GM12892 (cell line): ENCODE measurements around the gene LCE5A.

ENCODE experiments used
- DNase-seq: peaks from one replicate; pipeline ENCODE4 v3.0.0; 2011; ENCODE audit not compliant: insufficient read length
- FAIRE-seq: peaks from 2 replicates; lab custom pipeline; 2011; peaks lifted over from hg19 to GRCh38; lab: Jason Lieb, UNC
- POLR2A ChIP-seq: IDR thresholded peaks from 2 replicates; pipeline ENCODE4 v1.6.1; 2011; ENCODE audit warnings: low read depth, low read length, control low read depth
- POLR2AphosphoS5 ChIP-seq: IDR thresholded peaks from 2 replicates; pipeline ENCODE4 v1.6.1; 2011; ENCODE audit warnings: low read depth, low read length, control low read depth
- TAF1 ChIP-seq: IDR thresholded peaks from 2 replicates; pipeline ENCODE4 v1.6.1; 2011; ENCODE audit warnings: low read depth, mild to moderate bottlenecking, control low read depth, low read length, borderline replicate concordance

LCE5A gene

GRCh38 chr1:152495066-152495675, 15.4 kb upstream of the LCE5A start:
- FAIRE-seq = no peak
- no peak for DNase-seq
- TF ChIP-seq TAF1 = no peak
- TF ChIP-seq POLR2AphosphoS5 = no peak
- no peak for TF ChIP-seq POLR2A

GRCh38 chr1:152497273-152497672, 13.3 kb upstream of the LCE5A start:
- no peak for FAIRE-seq
- no peak for DNase-seq
- TF ChIP-seq TAF1 = no peak
- TF ChIP-seq POLR2A = no peak
- TF ChIP-seq POLR2AphosphoS5 = no peak

GRCh38 chr1:152501704-152502103, 8.9 kb upstream of the LCE5A start:
- TF ChIP-seq POLR2A (no peak), TAF1 (no peak), POLR2AphosphoS5 (no peak)
- no peak for FAIRE-seq
- DNase-seq = no peak

DNA sequence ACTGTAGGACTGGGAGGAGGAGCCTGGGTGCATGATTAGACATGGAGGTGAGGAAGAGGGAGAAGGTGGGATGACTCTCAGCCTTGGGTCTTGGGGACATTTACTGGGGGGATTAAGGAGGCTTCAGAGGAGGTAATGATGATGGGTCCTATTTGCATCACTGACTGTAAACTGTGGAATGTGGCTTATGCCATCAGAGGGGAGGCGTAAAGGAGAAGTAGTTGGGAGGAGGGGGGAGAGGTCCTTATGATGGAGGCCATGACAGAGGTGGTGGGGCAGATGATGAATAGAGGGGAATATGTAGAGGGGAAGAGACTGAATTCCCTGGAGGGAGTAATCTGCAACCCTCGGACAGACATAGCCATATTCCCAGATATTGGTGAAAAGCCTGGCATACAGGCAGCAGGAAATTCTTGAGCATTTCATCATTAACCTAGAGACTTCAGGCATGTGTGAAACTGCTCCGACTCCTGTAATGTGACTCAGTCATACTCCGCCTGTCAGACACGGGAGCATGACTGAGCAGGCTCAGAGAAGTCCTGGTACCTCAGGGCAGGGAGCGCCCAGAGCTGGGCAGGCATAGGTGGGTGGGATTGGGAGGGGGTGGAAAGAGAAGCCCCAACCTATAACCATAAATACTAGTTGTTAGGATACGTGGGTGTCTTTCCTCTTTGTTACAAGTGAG, 8.0 kb upstream of the LCE5A start:
- no peak for FAIRE-seq
- no peak for DNase-seq
- no peak for TF ChIP-seq POLR2AphosphoS5
- no peak for TF ChIP-seq TAF1
- TF ChIP-seq POLR2A = no peak

DNA sequence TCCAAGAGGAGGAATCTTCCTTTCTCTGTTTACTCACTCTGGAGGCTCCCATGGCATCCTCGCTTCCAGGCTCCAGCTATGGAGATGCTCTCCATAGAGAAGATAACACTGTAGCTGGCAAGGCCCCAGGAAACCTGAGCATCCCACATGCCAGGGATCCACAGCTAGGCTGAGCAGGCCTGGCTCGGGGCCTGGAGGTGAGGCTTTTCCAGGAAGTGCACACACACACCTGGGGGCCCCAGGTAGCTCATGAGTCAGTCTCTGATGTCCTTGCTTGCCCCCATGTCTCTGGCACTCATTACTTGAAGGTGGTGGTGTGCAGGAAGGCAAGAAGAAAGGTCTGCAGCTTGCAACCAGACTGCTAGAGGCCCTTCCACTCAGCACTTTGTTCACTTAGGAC, 5.5 kb upstream of the LCE5A start:
- FAIRE-seq (no peak), DNase-seq (no peak)
- no peak for TF ChIP-seq POLR2AphosphoS5

DNA sequence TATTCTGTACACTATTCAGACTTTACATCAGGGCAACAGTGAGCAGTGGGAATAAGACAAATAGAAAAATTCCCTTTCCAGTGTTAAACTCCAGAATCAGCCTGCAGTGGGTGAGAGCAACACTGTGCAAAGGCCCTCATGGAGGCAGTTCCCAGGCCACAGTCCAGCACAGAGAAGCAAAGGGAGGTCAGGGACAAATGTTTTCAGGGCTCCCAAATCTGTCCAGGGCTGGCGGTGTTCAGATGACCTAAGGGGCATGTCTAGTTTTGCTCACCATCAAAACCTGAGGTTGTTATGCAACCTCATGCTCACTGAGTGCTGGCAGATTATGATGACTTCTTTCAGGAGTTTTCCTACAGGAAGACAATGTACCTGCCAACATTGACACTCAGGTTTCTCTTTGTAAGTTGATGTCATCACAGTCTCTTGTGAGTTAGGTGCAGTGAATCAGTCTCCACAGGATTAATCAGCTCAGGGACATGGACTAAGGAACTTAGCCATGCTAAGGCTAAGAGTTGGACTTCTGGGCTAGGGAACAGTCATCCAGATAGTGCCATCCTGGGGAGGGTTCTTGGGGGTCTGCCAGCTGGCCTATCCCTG, 3.6 kb upstream of the LCE5A start:
- no peak for FAIRE-seq

GRCh38 chr1:152511596-152511995, 993 bp downstream of the LCE5A start:
- FAIRE-seq (no peak), DNase-seq (no peak)
- no peak for TF ChIP-seq POLR2A
- no peak for TF ChIP-seq TAF1
- no peak for TF ChIP-seq POLR2AphosphoS5

More for the DNA sequence above, 3.6 kb upstream of the LCE5A start:
- no peak for DNase-seq
- TF ChIP-seq POLR2A (no peak), TAF1 (no peak), POLR2AphosphoS5 (no peak)

- FAIRE-seq (no peak), DNase-seq (no peak)
- TF ChIP-seq POLR2A = no peak
- no peak for TF ChIP-seq TAF1
- no peak for TF ChIP-seq POLR2AphosphoS5
Observed at GRCh38 chr1:152513081-152513480, 2.5 kb downstream of the LCE5A start.

DNA sequence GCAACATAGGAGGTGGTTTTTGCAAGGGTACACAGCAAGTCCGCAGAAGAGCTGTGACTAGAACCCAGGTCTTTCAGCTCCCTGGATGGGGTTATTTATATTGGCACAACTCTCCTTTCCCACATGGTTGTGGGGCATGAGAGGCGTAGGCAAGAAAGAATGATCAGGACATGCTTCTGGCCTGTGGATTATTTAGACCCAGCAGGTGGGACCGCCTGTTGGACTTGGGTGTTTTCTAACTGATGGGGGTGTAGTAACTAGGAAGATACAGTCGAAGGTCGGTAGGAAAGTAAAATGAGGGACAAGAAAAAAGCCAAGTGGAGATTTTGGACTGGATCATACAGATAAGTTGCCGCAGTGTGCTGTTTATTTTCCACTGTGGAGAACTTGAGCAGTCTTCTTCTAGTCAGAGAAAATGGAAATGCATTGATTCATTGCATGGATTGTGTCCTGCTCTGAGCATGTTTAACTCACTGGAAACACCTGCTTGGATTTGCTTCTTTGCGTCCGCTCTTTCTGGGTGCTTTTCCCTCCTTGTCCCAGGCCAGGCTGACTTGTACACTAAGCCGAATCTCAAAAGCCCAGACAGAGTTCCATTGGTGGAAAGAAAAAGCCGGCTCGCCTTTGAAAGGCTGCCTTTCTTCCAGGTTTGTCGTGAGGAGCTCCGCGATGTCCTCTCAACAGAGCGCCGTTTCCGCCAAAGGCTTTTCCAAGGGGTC, 4.3 kb downstream of the LCE5A start:
- DNase-seq = no peak
- TF ChIP-seq POLR2AphosphoS5 (no peak), POLR2A (no peak), TAF1 (no peak)
- FAIRE-seq = no peak

- DNase-seq = no peak
- TF ChIP-seq POLR2AphosphoS5 (no peak), TAF1 (no peak), POLR2A (no peak)
- no peak for FAIRE-seq
Observed at GRCh38 chr1:152515434-152515783, 4.8 kb downstream of the LCE5A start.

GRCh38 chr1:152516082-152516481, 5.5 kb downstream of the LCE5A start:
- DNase-seq (no peak), FAIRE-seq (no peak)
- no peak for TF ChIP-seq TAF1

DNA sequence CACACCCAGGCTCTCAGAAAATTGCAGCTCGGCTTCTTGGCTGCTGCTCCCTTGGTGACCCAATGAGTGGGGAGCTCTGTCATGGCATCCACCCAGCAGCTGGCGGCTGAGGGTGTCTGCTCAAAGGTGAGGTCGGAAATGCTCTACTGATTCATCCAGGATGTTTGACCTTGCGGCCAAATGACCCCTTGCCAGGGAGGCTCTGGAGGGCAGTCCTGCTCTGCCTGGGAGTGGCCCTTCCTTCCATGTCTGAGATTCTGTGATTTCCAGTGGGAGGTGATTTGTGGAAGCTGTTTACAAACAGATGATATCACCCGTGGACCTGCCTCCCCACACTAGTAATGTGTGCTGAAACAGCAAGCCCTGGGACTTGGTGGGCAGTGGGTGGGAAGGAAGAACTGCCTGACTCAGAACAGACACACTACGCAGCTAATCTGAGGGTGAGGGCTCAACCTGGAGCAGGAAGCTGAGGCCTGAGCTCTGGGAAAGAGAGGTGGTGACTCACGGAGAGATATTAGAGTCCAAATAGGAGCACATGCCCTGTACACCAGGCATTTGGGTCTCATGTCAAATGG, 6.7 kb downstream of the LCE5A start:
- TF ChIP-seq POLR2AphosphoS5 (no peak), POLR2A (no peak), TAF1 (no peak)
- FAIRE-seq (no peak), DNase-seq (no peak)
